UCSD-AML1 (cell line): ENCODE results near the gene CSTPP1.
"Not testable (repeated sequence)": the region's sequence is repeated elsewhere in the genome, so short reads cannot be mapped to it uniquely, and the experiment has no call there.

Experiments used
- DNase-seq: peaks from one replicate; lab custom pipeline; 2025; ENCODE audit not compliant: unreplicated experiment; lab: John Stamatoyannopoulos, UW

Gene CSTPP1

DNA sequence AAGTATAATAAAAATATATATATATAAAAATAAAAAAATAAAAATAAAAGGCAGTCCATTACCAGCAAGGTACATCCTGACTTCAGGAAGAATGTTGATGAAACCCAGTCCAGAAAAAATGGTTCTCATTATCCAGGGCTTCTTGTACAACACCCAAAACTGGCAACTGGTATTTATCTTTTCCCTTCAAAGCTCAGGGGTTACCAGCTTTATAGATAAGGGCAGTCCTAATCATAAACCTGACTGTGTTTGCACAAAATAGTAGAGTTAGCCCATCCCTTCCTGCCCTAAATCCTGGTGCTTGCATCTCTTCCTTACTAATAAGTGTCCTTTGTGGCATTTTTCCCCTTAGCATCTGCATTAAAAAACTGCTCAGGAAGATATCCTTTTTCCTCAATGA lies 97.5 kb downstream of the CSTPP1 start:
- DNase-seq: no peak

DNA sequence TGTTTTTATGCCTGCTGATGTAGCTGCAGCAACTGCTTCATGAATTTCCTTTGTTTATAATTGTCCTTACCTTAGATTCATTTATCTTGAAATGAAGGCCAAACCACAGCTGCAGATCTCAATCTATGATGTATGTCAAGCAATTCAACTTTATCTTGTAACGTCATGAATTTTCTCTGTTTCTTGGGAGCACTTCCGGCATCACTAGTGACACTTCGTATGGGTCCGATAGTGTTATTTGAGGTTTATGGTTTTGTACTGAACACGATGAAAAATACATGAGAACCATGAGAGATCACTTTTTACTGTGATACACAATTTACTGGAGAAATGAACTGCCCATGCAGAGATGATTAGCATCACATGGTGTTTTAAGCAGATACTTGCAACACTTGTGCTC lies 98.5 kb downstream of the CSTPP1 start:
- DNase-seq: no peak

DNA sequence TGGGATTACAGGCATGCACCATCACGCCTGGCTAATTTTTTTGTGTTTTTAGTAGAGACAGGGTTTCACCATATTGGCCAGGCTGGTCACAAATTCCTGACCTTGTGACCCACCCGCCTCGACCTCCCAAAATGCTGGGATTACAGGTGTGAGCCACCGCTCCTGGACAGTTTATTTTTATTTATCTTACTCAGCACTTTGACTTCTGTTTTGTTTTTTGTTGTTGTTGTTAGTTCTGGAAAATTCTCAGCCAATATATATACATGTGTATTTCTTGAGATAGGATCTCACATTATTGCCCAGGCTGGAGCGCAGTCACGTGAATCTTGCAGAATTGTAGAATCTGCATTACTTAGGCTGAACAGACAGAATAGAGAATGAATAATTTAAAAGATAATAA lies 107.6 kb downstream of the CSTPP1 start:
- DNase-seq: no peak

DNA sequence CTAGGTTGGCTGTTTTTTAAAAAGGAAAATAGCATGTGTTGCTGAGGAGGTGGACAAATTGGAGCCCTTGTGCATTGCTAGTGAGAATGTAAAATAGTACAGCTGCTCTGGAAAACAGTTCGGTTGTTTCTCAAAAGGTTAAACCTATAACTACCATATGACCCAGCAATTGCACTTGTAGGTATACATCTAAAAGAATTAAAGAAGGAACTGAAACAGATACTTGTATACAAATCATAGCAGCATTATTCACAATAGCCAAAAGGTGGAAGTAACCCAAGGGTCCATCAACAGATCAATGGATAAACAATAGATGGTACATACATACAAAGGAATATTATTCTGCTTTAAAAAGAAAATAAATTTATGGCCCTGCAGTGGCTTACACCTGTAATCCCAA lies 111.4 kb downstream of the CSTPP1 start:
- no peak for DNase-seq

DNA sequence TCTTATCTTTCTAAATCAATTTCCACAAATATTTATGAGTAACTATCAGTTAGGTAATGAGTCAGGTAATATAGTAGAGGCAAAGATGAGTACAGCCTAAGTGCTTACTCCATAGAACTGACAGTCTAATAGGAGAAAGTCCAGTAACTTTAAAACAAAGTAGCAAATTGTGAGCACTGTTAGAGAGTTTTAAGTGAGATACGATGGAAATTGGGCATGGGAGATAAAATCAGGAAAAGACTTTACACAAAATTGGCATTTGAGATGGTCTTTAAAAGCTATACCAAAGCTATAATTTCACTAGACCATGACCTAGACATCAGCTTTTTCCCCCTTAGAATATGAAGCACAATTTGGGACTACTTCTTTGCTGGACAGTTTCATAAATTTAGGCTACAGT lies 113.7 kb downstream of the CSTPP1 start:
- DNase-seq: no peak

DNA sequence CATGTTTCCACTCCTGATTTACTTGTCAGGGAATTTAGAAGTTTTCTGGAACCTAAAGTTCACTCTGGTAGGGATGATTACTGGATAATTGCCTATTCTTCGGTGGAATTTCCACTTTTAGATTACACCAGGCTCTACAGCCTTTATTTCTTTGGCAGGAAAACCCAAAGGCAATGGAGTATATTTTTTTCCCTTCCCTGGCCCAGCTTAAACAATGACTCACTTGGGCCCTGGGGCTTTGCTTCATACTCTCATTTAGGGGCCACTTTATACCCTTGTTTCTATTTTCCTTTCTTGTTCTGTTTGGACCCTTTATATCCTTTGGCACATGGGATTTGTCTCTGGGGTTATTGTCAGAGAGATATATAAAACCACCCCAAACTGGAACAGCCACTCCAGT lies 114.7 kb downstream of the CSTPP1 start:
- no peak for DNase-seq

DNA sequence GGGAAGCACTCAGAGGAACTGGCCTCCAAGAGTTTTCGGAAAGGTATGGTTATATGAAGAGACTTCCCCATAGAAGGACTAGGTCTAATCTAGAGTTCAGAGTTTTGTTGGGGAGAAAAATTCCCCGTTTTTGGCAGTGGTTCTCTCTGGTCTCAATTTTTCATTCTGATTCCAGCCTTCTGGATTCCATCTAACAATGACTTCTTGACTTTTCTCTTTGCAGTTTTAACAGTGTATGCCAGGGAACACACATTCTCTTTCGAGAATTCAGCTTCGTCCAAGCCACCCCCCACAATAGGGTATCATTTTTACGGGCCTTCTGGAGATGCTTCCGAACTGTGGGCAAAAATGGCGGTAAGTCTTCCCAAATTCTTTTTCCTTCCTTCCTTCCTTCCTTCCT lies 115.6 kb downstream of the CSTPP1 start:
- DNase-seq: no peak

DNA sequence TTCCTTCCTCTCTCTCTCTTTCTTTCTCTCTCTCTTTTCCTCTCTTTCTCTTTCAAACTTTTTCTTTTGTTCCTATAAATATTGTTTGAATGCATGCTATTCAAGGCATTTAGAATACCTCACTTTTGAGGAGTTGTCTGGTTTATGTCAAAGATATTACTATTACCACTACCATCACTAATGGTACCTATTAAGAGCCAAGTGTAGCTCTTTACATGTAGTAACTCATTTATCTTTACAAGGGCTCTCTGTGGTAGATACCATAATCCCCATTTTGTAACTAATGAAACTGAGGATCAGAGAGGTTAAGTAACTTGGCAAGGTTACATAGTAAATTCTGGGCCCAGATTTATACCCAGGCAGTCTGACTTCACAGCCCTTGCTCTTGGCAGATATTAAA lies 116.0 kb downstream of the CSTPP1 start:
- DNase-seq: no peak

DNA sequence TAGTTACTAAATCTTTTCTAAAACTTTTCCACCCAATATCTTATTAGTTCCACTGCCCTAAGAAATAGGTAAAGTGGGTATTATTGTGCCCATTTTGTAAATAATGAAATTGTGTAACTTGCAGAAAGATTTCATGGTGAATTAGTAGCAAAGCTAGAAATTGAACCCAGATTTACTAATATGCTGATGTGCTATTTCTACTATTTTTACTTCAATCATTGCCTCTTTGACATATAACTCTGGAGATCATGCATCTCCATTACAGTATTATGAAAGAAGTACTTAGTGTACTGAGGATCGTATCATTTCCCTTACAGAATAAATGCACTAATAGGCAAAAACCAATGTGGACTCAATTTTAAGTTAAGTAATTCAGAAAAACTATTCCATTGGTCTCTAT lies 119.0 kb downstream of the CSTPP1 start:
- no peak for DNase-seq

DNA sequence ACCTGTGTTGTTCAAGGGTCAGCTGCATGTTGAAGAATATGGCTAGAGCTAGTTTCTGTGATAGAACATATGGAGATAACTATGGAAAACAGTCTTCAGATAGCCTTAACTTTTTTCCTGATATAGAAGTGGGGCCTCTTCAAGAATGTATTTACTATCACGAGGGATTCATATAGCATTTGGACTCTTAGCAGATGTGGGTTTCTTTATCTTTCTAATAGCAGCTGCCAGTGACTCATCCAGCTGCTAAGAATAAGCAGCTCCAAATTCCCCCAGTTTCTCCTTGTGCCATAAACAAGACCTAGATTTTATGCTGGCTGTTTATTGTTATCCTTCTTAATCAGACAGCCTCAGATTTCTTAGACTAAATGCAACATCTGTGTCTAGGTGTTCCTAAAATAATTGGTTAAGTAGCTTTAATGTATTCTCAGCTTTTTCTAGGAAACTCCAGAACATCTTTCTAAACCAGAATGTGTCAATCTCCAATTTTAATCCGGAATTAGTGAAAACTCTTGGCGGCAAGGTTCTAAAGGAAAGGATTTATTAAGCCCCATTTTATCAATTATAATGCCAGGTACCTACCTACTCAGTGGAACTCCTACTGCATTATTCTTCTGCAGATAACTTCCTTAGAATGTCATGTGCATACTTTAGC lies 119.8 kb downstream of the CSTPP1 start:
- no peak for DNase-seq

DNA sequence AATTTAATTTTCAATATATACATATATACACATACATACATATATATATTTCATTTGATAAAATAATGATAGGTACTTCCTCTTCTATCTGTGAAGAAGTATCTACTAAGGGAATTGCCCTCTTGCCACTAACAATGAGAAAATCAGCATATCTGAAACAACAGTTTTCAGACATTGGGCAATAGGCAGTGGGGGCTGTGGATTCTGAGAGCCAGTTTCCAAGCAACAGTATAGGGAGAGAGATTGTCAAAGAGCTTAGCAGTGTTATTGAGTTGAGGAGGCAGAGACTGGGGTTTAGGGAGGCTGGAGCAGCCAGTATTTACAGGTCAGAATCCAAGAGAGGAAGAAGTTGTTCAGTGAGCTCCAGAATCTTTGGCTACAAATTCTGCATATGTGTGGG lies 120.8 kb downstream of the CSTPP1 start:
- no peak for DNase-seq

DNA sequence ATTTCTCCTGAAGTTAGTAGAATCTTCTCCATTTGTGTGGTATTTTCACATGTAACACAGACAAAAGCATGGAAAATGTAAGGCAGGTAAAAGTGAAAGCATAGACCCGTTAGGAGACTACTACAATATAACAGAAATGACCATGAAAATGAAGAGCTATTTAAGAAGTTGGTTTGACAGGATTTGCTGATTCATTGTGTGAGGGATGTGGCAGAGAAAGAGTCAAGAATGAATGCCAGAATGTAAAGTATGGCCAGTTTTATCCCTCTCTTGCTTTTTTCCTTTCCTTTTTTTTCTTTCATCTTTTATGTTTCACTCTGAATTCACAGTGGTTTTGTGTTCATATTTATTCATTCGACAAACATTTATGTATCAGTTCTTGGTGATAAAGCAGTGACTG lies 124.2 kb downstream of the CSTPP1 start:
- no peak for DNase-seq

DNA sequence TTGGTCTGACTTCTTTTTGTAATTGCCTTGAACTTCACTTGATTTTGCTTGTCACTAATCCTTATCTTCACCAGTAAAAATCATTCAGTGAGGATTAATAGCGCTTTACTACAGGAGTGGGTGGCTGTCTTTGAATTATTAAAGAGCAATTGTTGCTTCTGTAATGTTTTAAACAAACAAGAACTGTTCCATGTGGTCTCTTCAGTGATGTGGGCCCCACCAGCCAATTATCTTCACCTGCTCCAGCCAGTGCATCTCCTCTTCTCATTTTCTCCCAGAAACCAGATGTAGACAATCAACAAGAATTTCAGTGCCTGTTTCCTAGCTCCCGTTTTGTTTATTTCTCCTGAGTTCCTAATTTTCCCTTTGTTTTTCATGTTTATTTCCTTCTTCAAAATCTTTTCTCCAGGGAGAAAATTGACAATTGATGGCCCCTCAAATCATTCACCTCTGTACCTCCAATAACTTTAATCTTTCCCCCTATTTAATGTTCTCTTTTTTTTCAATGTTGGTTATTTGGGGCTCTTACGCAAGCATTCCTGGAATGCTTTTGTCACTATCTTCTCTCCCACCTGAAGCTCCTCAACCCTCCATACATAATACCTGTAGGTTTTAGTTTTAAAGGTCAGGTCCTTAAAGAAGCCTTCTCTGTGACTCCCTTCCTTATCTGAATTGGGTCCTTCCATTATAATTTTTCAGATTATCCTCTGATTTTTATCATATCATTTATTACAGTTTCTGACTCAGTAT lies 125.0 kb downstream of the CSTPP1 start:
- DNase-seq: no peak

DNA sequence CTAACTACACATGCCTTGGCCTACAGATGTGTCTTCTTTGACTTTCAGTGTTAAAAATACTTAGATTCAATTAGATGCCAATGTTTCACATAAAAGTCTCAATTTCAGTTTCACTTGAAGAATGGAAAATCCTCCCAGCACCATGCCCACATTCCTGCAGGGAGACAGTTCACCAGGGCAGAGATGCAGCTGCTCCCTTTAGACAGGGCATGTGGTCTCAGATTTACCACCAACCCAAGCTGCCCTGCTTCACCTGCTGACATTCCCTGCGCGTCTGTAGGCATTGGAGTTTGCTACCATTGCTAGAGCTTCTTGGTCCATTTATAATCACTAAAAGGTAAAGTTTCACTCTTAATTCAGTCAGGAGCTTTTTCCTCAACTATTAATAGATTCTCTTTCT lies 126.2 kb downstream of the CSTPP1 start:
- no peak for DNase-seq

DNA sequence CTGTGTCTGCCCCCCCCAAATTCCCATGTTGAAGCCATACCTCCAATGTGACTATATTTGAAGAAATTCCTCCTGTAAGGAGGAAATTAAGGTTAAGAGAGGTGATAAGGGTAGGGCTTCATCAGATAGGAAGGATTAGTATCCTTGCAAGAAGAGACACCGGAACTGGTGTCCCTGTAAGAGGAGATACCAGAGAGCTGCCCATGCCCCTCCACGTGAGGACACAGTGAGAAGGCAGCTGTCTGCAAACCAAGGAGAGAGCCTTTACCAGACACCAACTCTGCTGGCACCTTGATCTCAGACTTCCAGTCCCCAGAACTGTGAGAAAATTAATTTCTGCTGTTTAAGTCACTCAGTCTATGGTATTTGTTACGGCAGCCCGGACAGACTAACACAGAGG lies 130.8 kb downstream of the CSTPP1 start:
- no peak for DNase-seq

DNA sequence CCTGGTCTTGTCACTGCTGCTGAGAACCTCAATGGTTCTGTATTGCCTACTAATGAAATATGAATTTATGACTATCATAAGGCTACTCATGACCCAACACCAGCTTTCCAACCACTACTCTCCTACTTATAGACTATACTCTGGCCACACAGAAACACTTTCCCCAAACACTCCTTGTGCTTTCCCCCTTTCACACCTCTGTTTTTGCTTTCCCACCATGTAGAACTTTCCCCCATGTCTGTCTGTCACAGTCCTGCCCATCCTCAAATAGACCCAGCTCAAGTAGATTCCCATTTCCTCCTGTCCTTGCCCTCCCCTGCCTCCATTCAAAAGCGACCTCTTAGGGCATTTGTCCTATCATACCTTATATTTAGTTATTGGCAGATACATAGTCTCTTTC lies 134.2 kb downstream of the CSTPP1 start:
- DNase-seq: no peak

DNA sequence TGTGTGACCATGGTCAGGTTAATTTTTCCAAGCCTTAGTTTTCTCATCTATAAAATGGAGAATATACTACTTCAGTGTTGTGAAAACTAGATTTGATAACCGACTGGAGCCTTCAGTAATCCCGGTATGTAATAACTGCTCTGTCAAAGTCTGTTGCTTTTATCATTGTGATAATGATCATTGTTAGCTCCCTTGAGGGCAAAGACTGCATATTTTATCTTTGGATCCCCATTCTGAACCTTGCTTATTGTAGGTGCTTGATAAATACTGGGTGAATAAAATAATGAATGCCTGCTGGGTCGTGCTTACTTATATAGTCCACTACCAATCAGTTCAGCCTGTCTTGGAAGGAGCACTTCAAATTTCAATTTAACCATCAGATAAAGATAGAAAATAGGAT lies 134.8 kb downstream of the CSTPP1 start:
- DNase-seq: no peak

DNA sequence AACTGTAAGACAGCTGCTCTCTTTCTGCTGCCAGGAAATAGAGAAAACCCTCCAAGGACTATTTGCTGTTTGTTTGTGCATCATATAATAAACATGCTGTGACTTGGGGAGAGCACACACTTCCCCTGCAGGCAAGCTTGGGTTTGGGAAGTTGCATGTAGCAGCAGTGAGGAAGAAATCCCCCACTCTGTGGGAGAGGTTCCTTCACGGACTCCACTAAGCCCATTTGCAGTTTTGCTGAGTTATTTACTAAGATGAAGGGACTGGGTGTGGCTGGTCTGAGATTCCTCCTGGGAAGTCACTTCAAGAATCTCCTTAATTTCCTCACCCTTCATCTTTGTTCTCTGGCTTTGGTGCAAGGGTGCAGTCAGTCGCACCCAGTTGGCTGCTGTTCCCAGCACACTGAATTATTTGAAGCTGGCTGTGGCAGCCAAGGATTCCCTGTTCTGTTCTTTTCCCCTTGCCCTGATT lies 135.3 kb downstream of the CSTPP1 start:
- DNase-seq: no peak

DNA sequence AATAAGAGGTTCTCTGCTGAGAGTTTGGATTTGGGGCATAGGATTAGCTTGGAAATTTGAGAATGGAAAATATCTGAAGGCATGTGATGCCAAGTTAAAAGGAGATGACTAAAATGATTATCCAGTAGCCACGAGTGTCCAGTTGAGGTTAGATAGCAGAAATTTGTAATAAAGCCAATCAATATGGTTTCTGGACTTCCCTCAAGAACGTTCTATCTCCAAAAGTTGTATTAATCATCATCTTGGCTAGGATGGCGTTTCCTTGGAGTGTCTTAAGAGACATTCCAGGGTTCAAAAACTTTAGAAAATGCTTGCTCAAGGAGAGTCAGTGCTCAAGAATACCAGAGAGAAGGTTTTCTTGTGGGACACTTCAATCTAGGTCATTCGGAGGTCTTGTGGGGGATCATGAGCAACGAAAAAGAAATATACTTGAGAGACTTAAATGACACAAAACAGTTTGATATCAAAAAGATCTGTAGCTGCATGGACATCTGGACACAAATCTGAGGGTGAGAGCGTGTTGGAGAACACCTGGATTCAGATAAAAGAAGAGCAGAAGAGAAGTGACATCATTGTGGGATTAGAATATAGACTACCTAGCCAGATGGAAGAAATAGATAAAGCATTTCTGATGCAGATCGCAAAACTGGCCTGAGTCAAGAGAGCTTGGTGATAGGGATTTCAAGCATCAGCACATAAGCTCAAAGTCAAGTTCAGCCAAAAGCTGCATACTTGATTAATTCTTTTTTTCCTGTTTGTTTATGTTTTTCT lies 142.4 kb downstream of the CSTPP1 start:
- DNase-seq: no peak

DNA sequence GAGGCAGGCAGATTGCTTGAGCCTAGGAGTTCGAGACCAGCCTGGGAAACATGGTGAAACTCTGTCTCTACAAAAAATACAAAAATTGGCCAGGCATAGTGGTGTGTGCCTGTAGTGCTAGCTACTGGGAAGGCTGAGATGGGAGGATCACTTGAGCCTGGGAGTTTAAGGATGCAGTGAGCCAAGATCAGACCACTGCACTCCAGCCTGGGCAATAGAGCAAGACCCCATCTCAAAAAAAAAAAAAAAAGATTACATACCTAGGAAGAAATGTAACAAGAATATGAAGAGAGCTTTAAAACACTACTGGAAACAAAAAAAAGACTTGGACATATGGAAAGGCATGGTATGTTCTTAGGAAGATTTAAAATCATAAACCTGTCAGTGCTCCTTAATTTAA lies 144.2 kb downstream of the CSTPP1 start:
- not testable (repeated sequence) for DNase-seq

DNA sequence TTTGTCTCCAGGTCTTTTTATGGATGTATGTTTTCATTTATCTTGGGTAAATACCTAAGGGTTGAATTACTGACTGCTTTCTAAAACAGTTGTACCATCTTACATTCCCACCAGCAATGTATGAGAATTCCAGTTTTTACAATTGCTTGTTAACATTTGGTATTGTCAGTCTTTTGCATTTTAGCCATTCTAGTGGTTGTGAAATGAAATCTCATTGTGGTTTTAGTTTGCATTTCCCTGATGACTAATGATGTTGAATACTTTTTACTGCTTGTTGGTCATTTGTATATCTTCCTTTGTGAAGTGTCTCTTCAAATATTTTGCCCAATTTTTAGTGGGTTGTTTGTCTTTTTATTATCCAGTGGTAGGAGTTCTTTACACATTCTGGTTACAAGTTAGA lies 147.4 kb downstream of the CSTPP1 start:
- no peak for DNase-seq

DNA sequence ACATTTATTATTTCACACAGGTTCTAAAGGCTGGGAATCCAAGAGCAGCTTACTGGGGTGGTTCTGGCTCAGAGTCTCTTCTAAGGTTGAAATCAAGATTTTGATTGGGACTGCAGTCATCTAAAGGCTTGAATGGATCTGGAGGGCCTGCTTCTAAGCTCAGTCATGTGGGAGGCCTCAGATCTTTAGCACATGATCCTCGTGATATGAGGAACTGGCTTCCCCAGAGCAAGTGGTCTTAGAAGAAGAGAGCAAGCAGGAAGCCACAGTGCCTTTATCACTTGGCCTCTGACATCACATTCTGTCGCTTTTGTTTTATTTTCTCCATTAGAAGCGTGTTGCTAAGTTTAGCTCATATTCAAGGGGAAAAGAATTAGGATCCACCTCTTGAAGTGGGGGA lies 151.2 kb downstream of the CSTPP1 start:
- no peak for DNase-seq
